ENCODE measurements around the gene ACBD4.

DNA sequence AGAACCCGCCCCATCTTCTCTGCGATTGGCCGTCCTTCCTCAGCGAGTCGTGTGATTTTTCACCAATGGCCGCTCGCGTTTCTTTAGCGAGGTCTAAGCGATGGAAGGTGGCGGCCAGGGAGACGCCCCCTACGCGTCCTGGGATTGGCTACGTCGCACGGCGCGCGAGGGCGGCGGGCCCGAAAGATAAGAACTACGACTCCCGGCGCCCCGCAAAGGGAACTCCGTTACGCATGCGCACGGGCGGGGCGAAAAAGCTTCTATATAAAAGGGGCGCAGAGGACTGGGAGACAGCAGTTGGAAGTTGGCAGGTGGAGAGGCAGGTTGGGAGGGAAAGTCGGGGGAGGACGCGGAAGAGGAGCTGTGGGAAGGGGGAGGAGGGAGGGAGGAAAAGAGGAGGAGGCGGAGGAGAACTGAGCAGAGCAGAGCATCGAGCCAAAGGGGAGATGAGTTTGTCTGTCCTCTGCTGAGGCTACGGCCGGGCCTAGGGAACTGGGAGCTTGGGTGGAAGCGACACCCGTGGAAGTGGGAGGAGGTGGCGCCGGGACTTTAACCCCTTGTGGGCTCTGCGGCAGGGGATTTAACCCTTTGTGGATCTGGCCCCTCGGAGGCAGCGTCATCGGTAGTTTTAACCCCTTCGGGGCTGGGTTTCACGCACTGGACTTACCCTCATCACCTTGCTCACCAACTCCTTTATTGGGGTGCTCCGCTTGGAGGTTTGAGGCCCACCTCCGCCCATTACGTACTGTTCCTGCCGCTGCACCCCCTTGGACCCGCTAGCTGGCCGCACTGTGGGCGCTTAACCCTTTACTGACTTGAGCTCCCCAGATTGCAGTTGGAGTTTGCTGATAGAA, 12.9 kb downstream of the ACBD4 start, which contains the start of gene HEXIM1:
- TF ChIP-seq, protein P1, sequence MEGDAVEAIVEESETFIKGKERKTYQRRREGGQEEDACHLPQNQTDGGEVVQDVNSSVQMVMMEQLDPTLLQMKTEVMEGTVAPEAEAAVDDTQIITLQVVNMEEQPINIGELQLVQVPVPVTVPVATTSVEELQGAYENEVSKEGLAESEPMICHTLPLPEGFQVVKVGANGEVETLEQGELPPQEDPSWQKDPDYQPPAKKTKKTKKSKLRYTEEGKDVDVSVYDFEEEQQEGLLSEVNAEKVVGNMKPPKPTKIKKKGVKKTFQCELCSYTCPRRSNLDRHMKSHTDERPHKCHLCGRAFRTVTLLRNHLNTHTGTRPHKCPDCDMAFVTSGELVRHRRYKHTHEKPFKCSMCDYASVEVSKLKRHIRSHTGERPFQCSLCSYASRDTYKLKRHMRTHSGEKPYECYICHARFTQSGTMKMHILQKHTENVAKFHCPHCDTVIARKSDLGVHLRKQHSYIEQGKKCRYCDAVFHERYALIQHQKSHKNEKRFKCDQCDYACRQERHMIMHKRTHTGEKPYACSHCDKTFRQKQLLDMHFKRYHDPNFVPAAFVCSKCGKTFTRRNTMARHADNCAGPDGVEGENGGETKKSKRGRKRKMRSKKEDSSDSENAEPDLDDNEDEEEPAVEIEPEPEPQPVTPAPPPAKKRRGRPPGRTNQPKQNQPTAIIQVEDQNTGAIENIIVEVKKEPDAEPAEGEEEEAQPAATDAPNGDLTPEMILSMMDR (IDR thresholded peaks at IDR 0.05), result peak in 1 of 3 donors; percentile 64
- TF ChIP-seq POLR2A (IDR thresholded peaks at IDR 0.05), result peak in 1 of 2 donors; percentile 98
